Endothelial cell of umbilical vein (primary cell): Measurements from ENCODE around the gene TGFBR3. TPM values are rescaled to one million over a fixed set of nuclear protein-coding genes. Genes with fewer than 3 reads are reported as not detected.

Source experiments
- BruUV-seq: library from RNA; stranded (reverse); fragments of 400-500 nt; replicated peaks from 2 replicates; lab custom pipeline; 2021; lab: Mats Ljungman, UMichigan
- CTCF ChIA-PET: fragments of 300-600, 350-600 bp; sonication (Branson Sonifier 250); formaldehyde crosslinking; loops from one replicate; lab custom pipeline; 2021; ENCODE audit warnings: antibody characterized with exemption, inconsistent platforms; lab: Charles Lee
- POLR2A ChIA-PET: fragments of 300-600, 350-600 bp; sonication (Branson Sonifier 250); formaldehyde crosslinking; loops from one replicate; lab custom pipeline; 2021; ENCODE audit warnings: antibody characterized with exemption, inconsistent platforms; lab: Charles Lee
- DNase-seq: peaks from one replicate; pipeline ENCODE4 v3.0.0-alpha.2; 2011; ENCODE audit warnings: low read depth, low spot score
- FAIRE-seq: peaks from 2 replicates; lab custom pipeline; 2011; peaks lifted over from hg19 to GRCh38; lab: Jason Lieb, UNC
- H2AFZ ChIP-seq: 2 replicates; pipeline ENCODE4 v1.6.0; 2012; ENCODE audit warnings: low read depth, low read length, control low read depth, inconsistent platforms
- H3K27ac ChIP-seq: 2 replicates; pipeline ENCODE4 v1.5.1; 2011; ENCODE audit warnings: low read depth, mild to moderate bottlenecking, control low read depth, low read length, moderate library complexity; ENCODE audit not compliant: insufficient read depth
- H3K27me3 ChIP-seq, 2 experiments: 2 replicates each; pipeline versions ENCODE4 v1.6.0 to v1.6.1; 2011; ENCODE audit warnings: low read length in 2 of 2, mixed read lengths in 1 of 2; ENCODE audit not compliant: control insufficient read depth in 2 of 2, insufficient read depth in 2 of 2
- H3K36me3 ChIP-seq, 2 experiments: 2 replicates in 1 of 2; 3 replicates in 1 of 2; pipeline ENCODE4 v1.5.1; 2011; ENCODE audit warnings: low read length in 2 of 2, mild to moderate bottlenecking in 1 of 2, moderate library complexity in 1 of 2; ENCODE audit not compliant: control insufficient read depth in 2 of 2, insufficient read depth in 2 of 2; ENCODE audit errors: extremely low read depth in 1 of 2
- H3K4me1 ChIP-seq: 3 replicates; pipeline ENCODE4 v1.5.1; 2011; ENCODE audit warnings: mild to moderate bottlenecking, low read length; ENCODE audit not compliant: control insufficient read depth, insufficient read depth; ENCODE audit errors: extremely low read depth
- H3K4me2 ChIP-seq: 2 replicates; pipeline ENCODE4 v1.6.1; 2011; ENCODE audit warnings: low read length, control low read depth, mixed read lengths; ENCODE audit not compliant: insufficient read depth
- H3K4me3 ChIP-seq, 3 experiments: fragments of 200-600 bp in 1 of 3; sonication (generic), shearing (Covaris generic) in 1 of 3; replicated peaks in 1 of 3; 2 replicates each; pipeline ENCODE4 v1.5.1; 2011 to 2016; ENCODE audit warnings: control low read depth in 3 of 3, low read length in 3 of 3, mild to moderate bottlenecking in 2 of 3, inconsistent platforms in 1 of 3, low read depth in 1 of 3, moderate library complexity in 1 of 3; ENCODE audit not compliant: insufficient read depth in 1 of 3
- H3K79me2 ChIP-seq: 2 replicates; pipeline ENCODE4 v1.6.0; 2012; ENCODE audit warnings: low read length, inconsistent platforms; ENCODE audit not compliant: control insufficient read depth, insufficient read depth
- H3K9ac ChIP-seq: replicated peaks from 2 replicates; pipeline ENCODE3; 2011; ENCODE audit warnings: low read length, control low read depth; ENCODE audit not compliant: insufficient read depth; ENCODE audit errors: extremely low read depth
- H3K9me1 ChIP-seq: replicated peaks from 3 replicates; pipeline ENCODE4 v1.6.0; 2011; ENCODE audit warnings: mild to moderate bottlenecking, low read length; ENCODE audit not compliant: control insufficient read depth, insufficient read depth; ENCODE audit errors: extremely low read depth
- H3K9me3 ChIP-seq: replicated peaks from 2 replicates; pipeline ENCODE4 v1.5.1; 2012; ENCODE audit warnings: low read length, inconsistent platforms; ENCODE audit not compliant: control insufficient read depth, insufficient read depth
- H4K20me1 ChIP-seq: replicated peaks from 2 replicates; pipeline ENCODE3; 2011; ENCODE audit warnings: mild to moderate bottlenecking, low read length; ENCODE audit not compliant: control insufficient read depth, insufficient read depth; ENCODE audit errors: extremely low read depth
- EZH2 ChIP-seq: IDR thresholded peaks from 2 replicates; pipeline ENCODE4 v1.6.1; 2012; ENCODE audit warnings: borderline replicate concordance, low read depth, mild to moderate bottlenecking, moderate library complexity, low read length, inconsistent platforms; ENCODE audit not compliant: severe bottlenecking
- FOS ChIP-seq: IDR thresholded peaks from 2 replicates; pipeline ENCODE4 v1.6.1; 2011; ENCODE audit warnings: mild to moderate bottlenecking, low read length, moderate library complexity, borderline replicate concordance; ENCODE audit not compliant: insufficient read depth
- GATA2 ChIP-seq: IDR thresholded peaks from 2 replicates; pipeline ENCODE4 v1.7.0; 2011; ENCODE audit warnings: low read depth, mild to moderate bottlenecking, moderate library complexity, mixed read lengths, low read length; ENCODE audit not compliant: insufficient read length, insufficient read depth
- JUN ChIP-seq: IDR thresholded peaks from 2 replicates; pipeline ENCODE4 v1.6.1; 2011; ENCODE audit warnings: borderline replicate concordance, low read depth; ENCODE audit not compliant: insufficient read length, insufficient read depth
- MYC ChIP-seq: IDR thresholded peaks from one replicate; pipeline ENCODE4 v1.6.1; 2011; ENCODE audit warnings: mild to moderate bottlenecking, low read depth, low read length
- POLR2A ChIP-seq: IDR thresholded peaks from 2 replicates; pipeline ENCODE4 v1.6.1; 2012; ENCODE audit warnings: low read depth, mild to moderate bottlenecking, control low read depth, low read length
- POLR2AphosphoS5 ChIP-seq: IDR thresholded peaks from 2 replicates; pipeline ENCODE4 v1.6.1; 2012; ENCODE audit warnings: low read depth, mild to moderate bottlenecking, control low read depth, low read length, moderate library complexity; ENCODE audit not compliant: insufficient read depth
- dilution Hi-C: fragments of 300-500 bp; cut with MboI; formaldehyde crosslinking; loops from one replicate; pipeline ENCODE4 v1.15.0; 2019; ENCODE audit warnings: low sequenced_read_pairs; ENCODE audit not compliant: extremely low pct_ligation_motif_present
- intact Hi-C: fragments of 100-400 bp; cut with micrococcal nuclease; formaldehyde crosslinking; loops from one replicate; pipeline ENCODE4 v1.10.0; 2022
- polyA plus RNA-seq, 4 experiments: library from polyadenylated mRNA; depleted of rRNA in 3 of 4; stranded (reverse) in 3 of 4; unstranded in 1 of 4; fragments of >200 nt; gene quantifications; 2 replicates each; pipeline versions ENCODE4 v1.2.1 to v1.2.3, GENCODE V29; 2011 to 2012; ENCODE audit warnings: missing spikeins in 1 of 4
- total RNA-seq: library from RNA; stranded (reverse); gene quantifications from 2 replicates; pipeline ENCODE4 v1.2.3, GENCODE V29; 2021
- TF ChIP-seq, protein P1 (sequence below), 2 donors: IDR thresholded peaks; 1 replicate in 1 of 2; 2 replicates in 1 of 2; pipeline ENCODE4 v1.5.1; 2011; ENCODE audit warnings: low read length in 2 of 2, mild to moderate bottlenecking in 2 of 2, moderate library complexity in 2 of 2, control low read depth in 1 of 2, inconsistent platforms in 1 of 2, low read depth in 1 of 2; ENCODE audit not compliant: insufficient read depth in 1 of 2; ENCODE audit errors: extremely low read depth in 1 of 2
- TF ChIP-seq, protein P2 (sequence below): IDR thresholded peaks from 2 replicates; pipeline ENCODE4 v1.6.1; 2011; ENCODE audit not compliant: insufficient read depth, insufficient read length

Gene TGFBR3
- total and polyA plus RNA-seq, 2 donors (not counting 3 experiments of a cell fraction or from before 2014, with no cell fraction given) = 8.0 to 13.4 TPM

DNA sequence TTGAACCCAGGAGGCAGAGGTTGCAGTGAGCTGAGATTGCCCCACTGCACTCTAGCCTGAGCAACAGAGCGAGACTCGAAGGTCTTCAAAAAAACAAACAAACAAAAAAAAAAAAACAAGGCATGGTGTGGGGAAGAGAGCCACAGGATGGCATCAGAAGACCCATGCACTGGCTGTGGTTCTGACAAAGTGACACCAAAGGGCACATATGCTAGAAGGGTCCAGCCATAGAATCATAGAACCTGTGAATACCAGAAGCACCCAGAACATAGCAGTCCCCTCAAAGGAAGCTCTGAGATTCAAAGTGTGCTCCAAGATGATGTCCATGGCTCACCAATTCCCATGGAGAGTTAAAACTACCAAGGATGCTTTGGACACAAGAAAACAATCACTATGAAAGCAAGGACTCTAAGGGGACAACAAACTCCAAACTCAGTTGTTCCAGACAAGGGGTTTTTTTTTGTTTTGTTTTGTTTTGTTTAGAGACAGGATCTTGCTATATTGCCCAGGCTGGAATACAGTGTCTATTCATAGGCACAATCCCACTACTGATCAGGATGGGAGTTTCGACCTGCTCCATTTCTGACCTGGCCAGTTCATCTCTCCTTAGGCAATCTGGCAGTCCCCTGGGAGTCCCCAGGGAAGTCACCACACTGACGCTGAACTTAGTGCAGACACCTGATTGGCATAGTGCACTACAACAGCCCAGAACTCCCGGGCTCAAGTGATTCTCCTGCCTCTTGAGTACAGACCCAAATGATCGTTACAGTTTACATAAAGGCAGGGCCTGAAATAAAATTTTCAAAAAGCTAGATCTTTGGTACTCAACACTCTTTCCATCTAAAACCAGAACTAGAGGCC lies 56.4 kb downstream of the TGFBR3 start:
- no peak for FAIRE-seq
- H3K9me3 ChIP-seq = no peaks in the 10 kb centered on the region
- BruUV-seq = no TSS peak
- no peaks in the 10 kb centered on the region for H3K36me3 ChIP-seq
- H3K9me1 ChIP-seq = no peaks in the 10 kb centered on the region
- ChIA-PET POLR2A (no interaction called here), CTCF (interaction anchor here (0.7 to 1.7 kb wide), 24 partner anchors 10 to 462 kb away, joined by 3 to 8 read pairs (median 4); no protein-coding TSS in a partner anchor)
- H3K4me3 ChIP-seq = no peak overlapping the region
- no peaks in the 10 kb centered on the region for H3K27me3 ChIP-seq
- H3K4me1 ChIP-seq = peaks cover 4% of the 10 kb centered on the region
- intact Hi-C loops (loop anchor here (1.0 kb wide), 2 partner anchors 48 to 57 kb away; partner anchors contain the start of gene TGFBR3), dilution Hi-C loops (no loop called here)
- H2AFZ ChIP-seq = no peak overlapping the region
- H3K27ac ChIP-seq = no peak overlapping the region
- no peaks in the 10 kb centered on the region for H4K20me1 ChIP-seq
- H3K9ac ChIP-seq = no peak overlapping the region
- no peaks in the 10 kb centered on the region for H3K79me2 ChIP-seq
- H3K4me2 ChIP-seq = no peak overlapping the region
- no peak for DNase-seq
- no peak for TF ChIP-seq POLR2AphosphoS5
- no peak for TF ChIP-seq POLR2A
- TF ChIP-seq, protein P1, sequence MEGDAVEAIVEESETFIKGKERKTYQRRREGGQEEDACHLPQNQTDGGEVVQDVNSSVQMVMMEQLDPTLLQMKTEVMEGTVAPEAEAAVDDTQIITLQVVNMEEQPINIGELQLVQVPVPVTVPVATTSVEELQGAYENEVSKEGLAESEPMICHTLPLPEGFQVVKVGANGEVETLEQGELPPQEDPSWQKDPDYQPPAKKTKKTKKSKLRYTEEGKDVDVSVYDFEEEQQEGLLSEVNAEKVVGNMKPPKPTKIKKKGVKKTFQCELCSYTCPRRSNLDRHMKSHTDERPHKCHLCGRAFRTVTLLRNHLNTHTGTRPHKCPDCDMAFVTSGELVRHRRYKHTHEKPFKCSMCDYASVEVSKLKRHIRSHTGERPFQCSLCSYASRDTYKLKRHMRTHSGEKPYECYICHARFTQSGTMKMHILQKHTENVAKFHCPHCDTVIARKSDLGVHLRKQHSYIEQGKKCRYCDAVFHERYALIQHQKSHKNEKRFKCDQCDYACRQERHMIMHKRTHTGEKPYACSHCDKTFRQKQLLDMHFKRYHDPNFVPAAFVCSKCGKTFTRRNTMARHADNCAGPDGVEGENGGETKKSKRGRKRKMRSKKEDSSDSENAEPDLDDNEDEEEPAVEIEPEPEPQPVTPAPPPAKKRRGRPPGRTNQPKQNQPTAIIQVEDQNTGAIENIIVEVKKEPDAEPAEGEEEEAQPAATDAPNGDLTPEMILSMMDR (IDR thresholded peaks at IDR 0.05; ENCODE audit: extremely low read depth in 1 of 2, insufficient read depth in 1 of 2, low read depth in 1 of 2, low read length in 2 of 2) = no peak
- no peak for TF ChIP-seq JUN
- TF ChIP-seq EZH2 = no peak
- no peak for TF ChIP-seq GATA2
- TF ChIP-seq, protein P2, sequence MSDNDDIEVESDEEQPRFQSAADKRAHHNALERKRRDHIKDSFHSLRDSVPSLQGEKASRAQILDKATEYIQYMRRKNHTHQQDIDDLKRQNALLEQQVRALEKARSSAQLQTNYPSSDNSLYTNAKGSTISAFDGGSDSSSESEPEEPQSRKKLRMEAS = no peak
- no peak for TF ChIP-seq FOS
- TF ChIP-seq MYC = no peak
